NCI-H2171 (cell line): ENCODE data around the gene SCCPDH.

Source experiments
- DNase-seq: peaks from one replicate; lab custom pipeline; 2025; lab: John Stamatoyannopoulos, UW

SCCPDH gene

DNA sequence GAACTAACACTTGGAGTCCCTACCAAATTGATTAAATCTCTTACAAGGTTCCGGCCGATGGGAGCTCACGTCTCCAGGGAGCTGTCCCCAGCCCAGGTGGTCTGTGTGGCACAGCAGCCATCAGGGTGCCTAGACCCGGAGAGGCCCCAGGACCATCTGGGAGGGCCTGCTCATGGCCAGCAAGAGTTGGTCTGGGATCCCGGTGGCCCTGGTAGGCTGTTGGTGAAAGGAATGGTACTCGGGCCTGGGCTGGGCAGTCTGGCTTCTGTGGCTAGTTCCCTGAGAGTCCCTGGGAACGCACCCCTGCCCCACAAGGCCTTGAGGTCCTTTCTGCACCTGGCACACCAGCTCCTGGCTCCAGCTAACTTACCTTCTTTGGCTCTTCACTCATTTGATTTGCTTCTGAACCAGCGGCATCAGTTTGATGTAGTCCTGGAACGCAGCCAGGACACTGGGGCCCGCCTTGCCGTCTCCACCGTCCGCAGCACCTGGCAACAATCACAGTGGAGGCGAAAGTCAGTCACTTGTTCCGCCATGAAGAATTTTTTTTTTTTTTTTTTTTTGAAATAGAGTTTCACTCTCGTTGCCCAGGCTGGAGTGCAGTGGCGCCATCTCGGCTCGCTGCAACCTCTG is 62.5 kb downstream of the SCCPDH start:
- peak; percentile 82 for DNase-seq

DNA sequence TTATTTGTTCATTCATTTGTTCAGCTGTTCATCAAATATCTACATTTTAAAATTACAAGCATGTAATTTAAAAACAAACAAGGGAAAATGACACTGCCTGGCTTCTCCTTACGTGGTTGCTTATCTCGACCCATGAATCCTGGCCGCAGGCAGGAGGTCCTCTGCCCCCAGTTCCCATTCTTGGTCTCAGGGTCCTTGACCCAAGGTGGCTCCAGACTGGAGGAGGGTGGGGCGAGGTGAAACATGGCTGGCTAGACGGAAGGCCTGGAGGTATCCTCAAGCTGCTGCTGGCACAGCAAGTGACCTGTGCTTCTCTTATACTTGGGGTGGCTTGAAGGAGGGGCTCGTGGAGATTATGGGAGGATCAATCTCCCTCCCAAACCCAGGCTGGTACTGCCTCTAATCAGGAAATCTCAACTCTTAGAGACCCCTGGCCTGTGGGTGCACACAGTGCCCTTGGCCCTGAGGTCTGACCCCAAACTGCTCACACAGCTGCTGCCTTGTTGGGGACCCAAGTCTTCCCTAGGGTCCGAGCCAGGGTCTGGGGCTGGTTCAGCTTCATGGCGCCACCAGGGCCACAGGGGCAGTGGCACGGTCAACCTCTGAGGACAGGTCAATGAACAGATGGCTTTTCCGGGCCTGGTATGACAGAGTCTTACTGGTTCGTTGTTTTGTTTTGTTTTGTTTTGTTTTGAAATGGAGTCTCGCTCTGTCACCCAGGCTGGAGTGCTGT is 63.7 kb downstream of the SCCPDH start:
- no peak for DNase-seq

DNA sequence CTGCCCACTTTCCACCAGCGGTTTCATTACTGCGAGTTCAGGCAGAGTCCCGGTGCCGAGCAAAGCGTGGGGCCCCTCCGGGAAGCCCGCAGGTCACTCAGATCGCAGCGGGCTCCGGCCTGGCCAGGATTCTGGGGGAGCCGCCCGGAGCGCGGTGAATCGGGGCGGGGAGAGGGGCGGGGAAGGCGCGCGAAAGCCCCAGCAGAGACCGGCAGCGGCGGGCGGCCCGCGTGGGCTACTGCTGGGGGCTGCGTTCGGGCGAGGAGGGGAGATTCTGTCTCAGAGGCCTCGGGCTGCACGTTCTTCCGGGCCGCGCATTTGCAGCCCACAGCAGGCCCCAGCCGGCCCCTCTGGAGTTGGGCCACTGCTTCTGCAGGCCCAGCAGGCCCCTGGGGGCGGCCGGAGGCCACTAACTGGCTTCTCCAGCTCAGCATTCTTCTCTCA is 64.7 kb downstream of the SCCPDH start:
- no peak for DNase-seq

DNA sequence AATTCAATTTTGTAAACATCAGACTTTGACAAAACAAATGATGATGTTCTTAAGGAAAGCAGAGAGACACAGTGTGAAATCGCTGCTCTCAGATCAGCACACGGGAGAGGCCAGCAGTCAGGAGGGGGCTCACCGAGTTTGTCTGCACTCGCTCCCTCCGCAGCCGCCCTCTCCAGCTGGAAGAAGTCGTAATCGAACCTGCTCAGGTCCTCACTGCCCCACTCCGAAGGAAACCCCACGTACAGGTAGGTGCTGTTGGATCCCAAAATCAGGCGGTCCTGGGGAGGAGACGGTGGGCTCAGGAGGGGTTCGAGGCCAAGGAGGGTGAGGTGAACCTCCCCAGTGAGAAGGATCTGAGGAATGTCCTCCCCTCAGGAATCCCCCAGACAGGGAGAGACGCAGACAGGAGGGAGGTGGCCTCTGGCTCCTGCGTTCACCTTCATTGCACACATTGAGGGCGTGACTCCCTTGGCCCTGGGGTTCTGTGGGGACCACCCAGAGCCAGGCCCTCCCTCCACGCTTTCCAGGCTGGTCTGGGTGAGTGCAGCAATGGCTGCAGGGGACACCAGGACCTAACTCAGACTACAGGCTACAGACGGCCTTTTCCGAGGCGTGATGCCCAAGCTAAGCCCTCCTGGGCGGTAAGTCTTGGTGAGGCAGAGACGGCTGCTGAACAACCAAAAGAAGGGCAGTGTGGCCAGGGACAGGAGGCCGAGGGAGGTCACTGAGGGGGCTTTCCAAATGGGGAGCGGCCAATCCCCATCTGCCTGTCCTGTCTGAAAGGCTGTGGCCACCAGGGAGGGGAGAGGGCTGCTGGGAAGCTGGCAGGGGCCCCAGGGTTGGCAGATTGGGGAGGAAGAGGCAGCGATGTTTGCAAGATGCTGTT is 65.5 kb downstream of the SCCPDH start:
- no peak for DNase-seq

DNA sequence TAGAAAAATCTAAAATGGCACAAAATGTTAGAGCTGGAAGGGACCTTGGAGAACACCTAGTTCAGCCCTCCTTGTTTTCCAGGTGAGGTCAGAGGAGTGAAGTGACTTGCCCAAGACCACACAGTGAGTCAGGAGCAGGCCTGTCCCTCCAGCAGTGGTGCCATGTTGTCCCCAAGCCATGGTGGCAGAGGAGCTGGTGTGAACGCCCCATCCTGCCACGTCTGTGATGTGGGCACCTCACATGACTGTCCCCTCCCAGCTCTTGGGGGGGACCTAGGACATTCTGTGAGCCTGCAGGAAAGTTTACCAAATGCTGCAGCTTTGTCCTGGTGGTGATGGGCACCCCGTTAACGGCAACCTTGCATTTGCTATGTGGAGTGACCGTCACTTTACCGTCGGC is 66.2 kb downstream of the SCCPDH start:
- DNase-seq, result no peak

DNA sequence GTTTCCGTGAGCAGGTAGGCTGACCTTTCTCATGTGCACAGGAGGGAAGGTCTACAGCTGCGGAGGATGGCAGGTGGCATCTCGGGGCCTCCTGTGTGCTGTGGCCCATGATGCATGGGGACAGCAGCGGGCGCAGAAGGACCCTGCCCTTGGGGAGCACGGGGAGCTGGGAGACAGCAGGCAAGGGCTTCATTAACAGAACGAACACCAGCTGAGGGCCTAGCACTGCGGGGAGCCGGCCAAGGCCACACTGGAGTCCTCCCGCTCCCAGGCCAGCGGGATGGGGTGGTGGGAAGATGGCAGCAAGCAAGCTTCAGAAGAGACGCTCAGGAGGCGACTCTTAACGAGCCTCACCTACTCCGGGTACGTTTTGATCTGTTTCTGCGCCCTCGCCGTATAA is 66.6 kb downstream of the SCCPDH start:
- no peak for DNase-seq

DNA sequence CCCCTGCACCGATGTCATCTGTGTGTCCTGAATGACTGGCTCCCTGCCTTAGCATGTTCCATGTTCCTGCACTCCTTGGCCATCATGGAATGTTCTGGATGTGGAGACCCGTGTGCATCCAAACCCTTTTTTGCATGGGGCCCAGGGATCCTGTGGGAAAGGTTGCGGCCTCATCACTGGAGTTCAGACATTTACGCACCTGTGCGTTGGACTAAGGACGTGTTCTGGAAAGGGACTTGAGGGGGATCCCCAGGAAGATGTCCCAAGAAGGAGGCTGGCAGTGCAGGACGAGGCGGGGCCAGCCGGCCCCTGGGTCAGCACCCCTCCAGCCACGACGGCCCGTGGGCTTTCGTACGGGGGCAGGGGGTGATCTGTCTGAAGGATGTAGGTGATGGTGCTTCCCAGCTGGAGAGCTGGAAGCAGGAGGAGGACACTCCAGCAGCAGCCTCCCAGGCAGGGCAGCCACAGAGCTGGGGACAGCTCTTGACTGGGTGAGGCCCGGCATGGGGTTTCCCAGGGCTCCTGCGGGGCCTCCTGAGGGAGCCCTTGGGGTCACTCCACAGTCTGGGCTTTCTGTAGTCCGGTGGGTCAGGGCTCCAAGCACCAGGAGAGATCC is 67.2 kb downstream of the SCCPDH start:
- DNase-seq, result no peak

DNA sequence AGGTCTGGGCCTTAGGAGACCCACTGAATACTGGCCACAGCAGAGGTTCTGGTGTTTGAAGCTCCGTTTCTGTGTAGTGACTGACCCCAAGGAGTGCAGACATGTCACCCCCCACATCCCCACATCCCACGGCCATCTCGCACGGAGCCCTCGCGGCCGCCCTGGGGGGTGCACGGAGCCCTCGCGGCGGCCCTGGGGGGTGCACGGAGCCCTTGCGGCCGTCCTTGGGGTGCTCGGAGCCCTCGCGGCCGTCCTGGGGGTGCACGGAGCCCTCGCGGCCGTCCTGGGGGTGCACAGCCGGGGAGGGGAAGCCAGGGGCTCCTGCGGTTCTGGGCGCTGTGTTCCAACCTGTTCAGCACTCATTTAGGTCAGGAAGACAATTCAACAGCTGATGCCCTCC is 68.4 kb downstream of the SCCPDH start:
- DNase-seq, result no peak

DNA sequence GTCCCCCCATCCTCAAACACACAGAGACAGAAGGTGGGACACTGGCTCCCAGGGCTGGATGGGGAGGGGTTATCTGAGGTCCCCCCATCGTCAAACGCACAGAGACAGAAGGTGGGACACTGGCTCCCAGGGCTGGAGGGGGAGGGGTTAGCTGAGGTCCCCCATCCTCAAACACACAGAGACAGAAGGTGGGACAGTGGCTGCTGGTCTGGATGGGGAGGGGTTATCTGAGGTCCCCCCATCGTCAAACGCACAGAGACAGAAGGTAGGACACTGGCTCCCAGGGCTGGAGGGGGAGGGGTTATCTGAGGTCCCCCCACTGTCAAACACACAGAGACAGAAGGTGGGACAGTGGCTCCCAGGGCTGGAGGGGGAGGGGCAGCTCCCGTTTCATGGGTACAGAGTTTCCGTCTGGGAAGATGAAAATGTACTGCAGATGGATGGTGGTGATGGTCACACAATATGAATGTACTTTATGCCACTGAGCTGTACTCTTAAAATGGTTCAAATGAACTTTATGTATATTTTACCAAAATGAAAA is 69.2 kb downstream of the SCCPDH start:
- DNase-seq, result peak; percentile 39

DNA sequence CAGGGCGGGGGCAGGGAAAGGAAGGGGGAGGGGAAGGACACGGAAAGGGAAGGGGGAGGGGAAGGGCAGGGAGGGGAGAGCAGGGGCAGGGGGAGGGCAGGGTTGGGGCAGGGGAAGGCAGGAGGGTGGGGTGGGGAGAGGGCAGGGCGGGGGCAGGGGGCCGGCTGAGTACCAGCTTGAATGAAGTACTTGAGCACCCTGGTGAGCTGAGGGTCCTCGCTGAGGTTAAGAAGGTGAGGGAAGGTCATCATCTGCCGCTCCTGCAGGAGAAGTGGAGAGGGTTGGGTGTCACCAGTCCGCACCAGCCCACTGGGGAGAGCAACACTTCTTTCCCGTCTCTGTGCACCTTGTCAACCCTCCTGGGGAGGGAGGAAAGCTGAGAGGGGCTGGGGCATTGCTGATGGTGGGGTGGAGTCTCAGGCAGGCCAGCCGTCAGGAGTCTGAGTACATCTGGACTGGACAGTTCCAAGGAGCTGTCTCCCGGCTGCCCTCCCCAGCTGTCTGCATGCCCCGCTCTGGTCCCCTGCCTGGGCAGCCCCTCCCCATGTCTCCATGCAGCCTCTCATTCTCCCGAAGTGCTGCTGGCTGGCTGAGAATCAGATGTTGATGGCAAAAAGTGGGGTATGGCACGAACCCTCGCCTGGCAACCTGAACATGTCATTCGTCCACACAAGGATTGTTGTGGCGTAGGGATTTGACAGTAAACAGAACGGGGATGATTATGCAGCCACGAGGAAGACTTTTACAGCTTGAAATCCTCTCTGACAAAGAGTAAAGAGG is 70.0 kb downstream of the SCCPDH start:
- no peak for DNase-seq

DNA sequence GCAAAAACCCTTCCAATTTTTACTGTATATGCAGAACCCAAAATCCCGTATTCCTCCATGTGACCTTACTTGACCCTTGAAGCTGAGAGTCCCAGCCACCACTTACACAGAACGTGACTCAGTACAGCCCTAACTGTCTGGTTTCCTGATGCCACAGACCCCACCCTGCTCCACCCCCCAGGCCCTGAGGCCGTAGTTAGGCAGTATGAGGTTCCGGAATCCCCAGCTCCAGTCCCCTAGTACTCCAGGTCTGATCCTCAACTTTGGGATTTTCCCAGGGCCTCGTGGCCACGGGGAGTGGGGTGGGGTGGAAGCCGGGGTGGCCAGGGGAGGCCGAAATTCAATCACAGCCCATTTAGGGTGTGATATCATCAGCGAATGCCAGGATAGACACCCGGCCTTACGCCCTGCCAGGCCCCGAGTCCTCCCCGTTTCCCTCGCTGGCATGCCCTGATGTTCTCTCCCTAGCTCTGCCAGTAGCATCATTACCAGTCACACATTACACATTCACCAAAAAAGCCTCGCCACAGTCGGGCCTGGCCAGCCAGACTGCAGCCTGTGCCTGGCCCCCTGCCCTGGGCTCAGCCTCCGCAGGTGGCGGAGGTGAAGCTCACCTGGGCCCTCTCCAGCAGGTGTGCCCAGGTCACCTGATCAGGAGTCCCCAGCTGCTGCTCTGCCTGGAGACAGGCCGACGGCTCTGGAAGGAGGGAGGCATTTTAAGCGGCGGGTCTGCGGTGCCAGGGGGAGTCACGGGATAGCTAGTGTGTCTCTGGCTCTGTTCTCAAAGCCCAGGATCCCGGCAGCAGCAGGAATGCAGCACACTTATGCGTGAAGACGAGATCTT is 70.8 kb downstream of the SCCPDH start:
- DNase-seq, result peak; percentile 81

DNA sequence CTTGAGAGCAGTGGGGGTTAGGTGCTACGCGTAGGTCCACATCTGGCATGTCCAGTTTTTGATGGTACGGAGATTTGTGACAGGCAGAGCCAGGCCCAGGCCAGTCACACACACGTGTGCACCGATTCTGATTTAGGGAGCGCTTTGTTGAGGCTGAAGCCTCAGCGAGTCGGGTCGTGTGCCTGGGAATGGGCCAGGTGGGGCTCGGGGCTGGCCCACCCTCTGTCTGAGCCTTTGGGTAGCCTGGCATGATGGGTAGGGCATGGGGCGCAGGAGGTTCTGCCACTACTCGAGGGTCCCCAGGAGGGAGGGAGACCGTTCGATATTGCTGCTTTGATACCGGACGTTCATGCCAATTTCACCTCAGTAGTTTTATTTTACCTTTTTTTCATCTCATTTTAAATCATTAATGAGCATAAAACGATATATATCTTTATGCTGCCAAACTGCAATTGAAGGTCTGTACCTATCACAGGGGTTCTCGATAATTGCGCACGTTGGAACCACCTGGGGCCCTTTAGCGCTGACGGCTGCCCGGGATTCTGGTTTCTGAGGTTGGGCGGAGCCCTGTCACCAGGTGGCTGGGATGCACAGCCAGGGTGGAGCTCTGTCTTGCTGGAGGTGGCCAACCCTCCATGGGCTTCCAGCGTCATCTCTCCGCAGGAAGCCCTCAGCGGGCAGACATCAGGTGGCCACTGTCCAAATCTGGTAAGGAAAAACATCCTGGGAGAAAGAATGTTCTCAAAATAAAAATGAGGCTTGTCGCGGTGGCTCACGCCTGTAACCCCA is 71.9 kb downstream of the SCCPDH start:
- DNase-seq, result peak; percentile 61

DNA sequence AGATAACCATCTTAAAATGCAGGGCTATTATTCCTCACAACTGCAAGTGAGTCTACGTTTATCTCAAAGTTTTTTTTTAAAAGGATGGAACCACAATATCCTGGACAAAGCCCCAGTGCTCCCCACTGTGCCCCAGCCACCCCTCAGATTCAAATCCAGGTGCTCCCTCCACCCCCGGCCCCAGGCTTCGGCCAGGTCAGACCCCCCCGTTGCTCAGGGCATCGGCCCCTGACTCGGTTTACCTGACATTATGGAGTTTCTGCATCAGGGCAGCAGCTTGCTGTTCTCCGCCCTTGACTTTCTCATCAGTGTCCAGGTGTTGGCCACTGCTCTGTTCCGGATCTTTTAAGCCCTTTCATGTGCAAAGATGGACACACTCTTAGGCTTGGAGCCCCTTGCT is 72.9 kb downstream of the SCCPDH start:
- no peak for DNase-seq

DNA sequence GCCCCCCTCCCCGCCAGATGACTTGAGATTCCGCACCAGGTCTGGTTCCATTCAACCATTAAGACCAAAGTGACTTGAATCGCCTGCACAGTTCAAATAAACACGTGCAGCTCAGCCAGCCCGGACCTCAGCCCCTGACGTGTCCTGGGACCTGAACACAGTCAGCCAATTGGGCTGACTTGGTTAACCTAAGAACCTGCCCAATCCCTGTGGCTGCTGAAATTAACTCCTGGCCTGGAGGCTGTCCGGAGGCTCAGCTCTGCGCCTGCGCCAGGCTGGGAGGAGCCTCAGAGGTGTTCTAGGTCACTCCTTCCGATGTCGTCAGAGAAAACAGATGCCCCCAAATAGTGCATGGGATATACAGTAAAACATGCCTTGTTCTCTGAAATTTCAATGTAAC is 73.4 kb downstream of the SCCPDH start:
- no peak for DNase-seq

DNA sequence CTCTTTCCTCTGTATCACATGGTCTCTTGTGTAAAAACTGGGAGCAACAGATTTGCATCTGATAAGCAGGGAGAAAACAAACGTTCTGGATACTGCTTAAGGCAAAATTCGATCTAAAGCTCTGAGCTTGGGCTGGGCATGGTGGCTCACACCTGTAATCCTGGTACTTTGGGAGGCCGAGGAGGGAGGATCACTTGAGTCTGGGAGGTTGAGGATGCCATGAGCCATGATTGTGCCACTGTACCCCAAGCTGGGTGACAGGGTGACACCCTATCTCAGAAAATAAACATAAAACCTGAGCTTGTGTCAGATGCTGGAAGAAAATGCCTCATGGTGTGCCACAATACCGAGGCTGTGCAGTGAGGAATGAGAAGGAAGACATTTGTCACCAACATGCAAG is 73.9 kb downstream of the SCCPDH start:
- no peak for DNase-seq

DNA sequence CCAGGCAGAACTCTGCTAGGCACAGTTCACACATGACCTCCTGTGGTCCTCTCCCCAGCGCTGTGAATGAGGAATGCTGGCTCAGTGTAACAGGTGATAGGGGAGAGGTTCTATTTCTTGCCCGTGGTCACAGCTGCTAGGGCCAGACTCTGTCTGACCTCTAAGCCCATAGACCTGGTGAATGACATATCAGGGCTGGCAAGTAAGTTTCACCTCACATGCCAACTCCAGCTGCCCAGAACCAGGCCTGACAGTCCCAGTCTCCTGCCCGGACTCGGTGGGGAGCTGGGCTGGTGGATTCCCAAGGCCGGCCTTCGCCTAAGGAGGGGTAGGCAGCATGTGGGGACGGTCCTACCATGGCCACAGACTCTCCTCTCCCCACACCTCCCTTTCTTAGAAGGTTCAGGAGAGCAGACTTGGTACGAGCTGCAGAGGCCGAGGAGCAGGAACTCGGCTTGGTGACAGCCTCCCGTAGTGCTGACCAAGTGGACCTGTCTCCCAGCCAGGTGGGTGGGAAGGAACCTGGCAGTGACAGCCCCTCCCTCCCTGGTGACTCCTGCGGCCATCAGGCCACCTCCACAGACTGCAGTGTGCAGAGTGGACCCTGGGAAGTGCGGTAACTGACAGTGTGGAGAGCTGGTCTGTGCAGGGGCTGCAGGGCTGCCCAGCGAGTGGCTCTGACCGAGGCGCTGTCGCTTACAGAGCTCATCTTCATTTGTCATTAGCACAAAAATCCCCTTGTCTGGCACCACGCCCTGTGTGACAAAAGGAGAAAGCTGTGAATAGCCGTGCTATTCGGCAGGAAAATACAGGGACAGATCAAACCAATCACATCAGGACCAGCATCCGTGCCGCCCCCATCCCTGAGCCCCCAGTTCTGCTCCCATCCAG is 74.6 kb downstream of the SCCPDH start:
- no peak for DNase-seq

DNA sequence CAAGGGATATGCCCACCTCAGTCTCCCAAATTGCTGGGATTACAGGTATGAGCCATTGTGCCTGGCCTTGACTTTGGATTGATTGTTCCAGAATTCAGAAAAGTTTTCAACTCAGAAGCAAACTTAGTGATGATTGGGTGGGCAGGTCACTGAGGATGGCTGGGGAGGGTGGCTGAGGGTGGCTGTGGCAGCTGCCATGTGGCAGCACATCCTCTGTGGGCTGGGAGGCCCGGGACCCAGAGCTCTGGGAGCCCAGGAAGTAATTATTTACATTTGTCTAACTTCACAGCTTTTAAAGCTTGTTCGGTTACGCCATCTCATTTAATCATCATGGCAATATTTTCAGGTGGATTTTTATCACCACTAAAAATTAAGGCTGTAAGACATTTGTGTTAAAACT is 76.1 kb downstream of the SCCPDH start:
- no peak for DNase-seq

DNA sequence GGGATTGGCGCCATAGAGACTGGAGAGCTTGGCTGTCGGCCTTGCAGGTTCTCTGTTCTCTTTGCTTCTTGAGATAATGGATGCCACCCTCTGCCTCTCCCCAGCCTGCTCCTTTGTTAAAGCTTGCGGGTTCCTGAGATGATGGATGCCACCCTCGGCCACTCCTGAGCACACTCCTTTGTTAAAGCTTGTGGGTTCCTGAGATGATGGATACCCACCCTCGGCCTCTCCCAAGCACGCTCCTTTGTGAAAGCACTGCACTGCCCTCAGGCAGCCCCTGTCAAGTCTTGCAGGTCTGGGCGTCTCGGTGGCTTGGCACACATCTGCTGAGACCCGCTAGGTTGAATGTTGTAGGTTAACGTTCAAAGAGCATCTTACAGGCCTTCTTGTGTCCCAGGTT is 76.5 kb downstream of the SCCPDH start:
- DNase-seq, result no peak
